SH-SY5Y (cell line): ENCODE measurements around the gene AFF1.

Experiments used
- GATA2 ChIP-seq: IDR thresholded peaks from 2 replicates; pipeline ENCODE4 v1.6.1; 2011; ENCODE audit warnings: mild to moderate bottlenecking, low read depth, low read length
- GATA3 ChIP-seq: IDR thresholded peaks from 2 replicates; pipeline ENCODE4 v1.6.1; 2011; ENCODE audit warnings: low read depth, mild to moderate bottlenecking, low read length, moderate library complexity

- TF ChIP-seq GATA3, result no peak
- no peak for TF ChIP-seq GATA2
Measured at GRCh38 chr4:86893136-86893535, 41.7 kb upstream of the AFF1 start.
